GM18517 (cell line): ENCODE results near the gene FGF11.
"Not testable (repeated sequence)": the region's sequence is repeated elsewhere in the genome, so short reads cannot be mapped to it uniquely, and the experiment has no call there.

Experiments used
- ATAC-seq: cut with Tn5 transposase; IDR thresholded peaks from one replicate; pipeline ENCODE4 v1.9.1; 2021; ENCODE audit warnings: mild to moderate bottlenecking, moderate library complexity; ENCODE audit not compliant: unreplicated experiment

Gene FGF11

DNA sequence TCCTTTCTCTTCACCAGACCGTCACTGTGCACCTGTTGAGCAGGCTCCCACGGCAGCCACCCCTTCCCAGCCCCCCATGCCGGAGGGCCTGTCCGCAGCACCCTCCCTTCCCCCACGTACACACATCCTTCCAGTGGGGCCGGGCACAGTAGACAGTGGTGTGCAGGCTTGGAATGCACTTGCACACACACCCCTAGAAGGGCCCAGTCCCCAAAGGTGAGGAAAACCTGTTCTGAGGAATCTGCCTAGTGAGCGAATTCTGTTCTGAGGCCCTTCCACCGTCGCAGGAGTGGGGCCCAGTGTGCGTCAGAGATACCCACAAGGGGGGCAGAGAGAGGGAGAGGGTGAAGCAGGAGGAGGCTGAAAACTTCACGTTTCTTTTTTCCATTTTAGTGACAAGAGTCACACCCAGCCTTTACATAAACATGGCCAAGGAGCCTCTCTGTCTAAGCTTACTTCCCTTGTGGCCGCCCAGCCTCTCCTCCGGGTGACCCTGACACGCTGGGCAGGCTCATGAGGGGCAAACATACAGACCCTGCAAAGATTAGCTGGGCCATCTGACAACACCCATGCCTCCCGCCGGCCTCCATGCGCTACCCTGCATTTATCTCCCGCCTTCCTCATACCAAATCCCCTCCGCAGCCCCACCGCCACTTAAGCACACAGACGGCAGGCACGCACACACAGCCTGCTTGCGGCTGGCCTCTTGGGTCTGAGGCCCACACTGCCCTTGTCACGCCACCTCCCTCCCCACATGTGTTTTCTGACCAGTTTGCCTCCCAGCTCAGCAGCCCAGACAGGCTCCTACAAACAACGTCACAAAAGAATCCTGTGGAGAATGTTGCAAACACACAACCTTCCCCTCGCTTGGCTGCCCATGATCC is 38.3 kb downstream of the FGF11 start:
- no peak for ATAC-seq

GRCh38 chr17:7478276-7479212 is 39.2 kb downstream of the FGF11 start:
- no peak for ATAC-seq

DNA sequence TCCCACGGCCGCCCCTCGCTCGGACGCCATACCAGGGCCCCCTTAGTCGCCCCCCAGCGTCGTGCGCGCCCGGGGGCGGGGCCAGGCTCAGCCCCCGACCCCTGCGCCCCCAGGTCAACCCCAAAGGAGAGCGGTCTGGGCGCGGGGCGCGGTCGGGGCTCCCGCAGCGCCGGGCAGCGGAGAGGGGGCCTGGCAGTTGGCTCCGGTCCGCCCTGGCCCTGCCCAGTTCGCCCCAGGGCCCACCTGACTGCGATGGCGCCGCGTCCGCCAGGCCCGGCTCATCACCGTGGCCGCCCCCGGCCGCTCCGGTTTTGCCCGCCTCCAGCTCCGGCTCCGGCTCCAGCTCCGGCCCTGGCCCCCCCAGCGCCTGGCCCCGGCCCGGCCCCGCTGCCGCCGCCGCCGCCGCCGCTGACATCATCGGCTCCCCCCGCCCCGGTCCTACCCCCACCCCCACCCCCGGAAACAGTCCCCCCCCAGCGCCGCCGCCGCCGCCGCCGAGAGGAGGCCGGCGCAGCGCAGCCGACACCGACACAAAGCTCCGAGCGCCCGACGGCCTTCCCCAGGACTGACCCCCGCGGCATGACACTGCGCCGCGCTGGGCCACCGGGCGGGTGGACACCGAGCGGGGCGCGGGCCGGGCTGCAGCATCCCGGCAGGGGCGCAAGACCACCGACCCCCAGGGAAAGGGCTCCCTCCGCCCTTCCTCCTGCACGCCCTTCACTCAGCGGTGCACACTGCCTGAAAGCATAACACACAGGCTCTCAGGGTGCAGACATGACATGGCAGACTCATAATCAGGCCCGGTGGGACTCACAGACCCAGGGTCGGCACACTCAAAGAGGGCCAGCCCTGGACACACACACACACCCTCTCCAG is 40.1 kb downstream of the FGF11 start, which contains the start of gene ZBTB4:
Gene ZBTB4 (minus strand): TSS at position 419 of the 876 bp plus-strand sequence. CDS start 12,830 bp downstream, outside the sequence.
- no peak for ATAC-seq

- no peak for ATAC-seq
Observed at GRCh38 chr17:7480089-7480384, 40.7 kb downstream of the FGF11 start.

- not testable (repeated sequence) for ATAC-seq
Observed at GRCh38 chr17:7481275-7481674, 42.0 kb downstream of the FGF11 start, which contains the start of gene SLC35G6. Gene SLC35G6 (plus strand): TSS chr17:7481446. CDS start chr17:7481517, 71 bp downstream.

DNA sequence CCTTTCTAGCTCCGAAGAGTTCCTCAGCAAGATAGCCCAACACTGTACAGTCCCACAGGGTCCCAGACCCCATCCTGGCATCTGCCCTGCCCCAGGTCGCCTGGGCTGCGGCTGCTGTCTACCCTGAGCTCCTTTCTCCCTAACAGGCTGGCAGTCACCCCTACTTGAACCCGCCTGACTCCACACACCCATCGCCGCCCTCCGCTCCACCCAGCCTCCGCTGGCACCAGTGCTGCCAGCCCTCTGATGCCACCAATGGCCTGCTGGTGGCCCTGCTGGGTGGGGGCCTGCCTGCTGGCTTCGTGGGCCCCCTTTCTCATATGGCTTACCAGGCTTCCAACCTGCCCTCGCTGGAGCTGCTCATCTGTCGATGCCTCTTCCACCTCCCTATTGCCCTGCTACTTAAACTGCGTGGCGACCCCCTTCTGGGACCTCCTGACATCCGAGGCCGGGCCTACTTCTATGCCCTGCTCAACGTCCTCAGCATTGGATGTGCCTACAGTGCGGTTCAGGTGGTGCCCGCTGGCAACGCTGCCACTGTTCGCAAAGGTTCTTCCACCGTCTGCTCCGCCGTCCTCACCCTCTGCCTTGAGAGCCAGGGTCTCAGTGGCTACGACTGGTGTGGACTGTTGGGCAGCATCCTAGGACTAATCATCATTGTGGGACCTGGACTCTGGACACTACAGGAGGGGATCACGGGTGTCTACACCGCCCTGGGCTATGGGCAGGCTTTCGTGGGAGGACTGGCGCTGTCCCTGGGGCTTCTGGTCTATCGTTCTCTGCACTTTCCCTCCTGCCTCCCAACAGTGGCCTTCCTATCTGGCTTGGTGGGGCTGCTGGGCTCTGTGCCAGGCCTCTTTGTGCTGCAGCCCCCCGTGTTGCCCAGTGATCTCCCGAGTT is 42.8 kb downstream of the FGF11 start:
- ATAC-seq = not testable (repeated sequence)

GRCh38 chr17:7482742-7483088 is 43.4 kb downstream of the FGF11 start:
- ATAC-seq = not testable (repeated sequence)

GRCh38 chr17:7483255-7484066 is 44.1 kb downstream of the FGF11 start:
- ATAC-seq = peak; percentile 35

GRCh38 chr17:7484067-7484918 is 45.0 kb downstream of the FGF11 start, which contains the start of gene POLR2A:
Gene POLR2A (plus strand): TSS chr17:7484366.
- ATAC-seq = peak; percentile 65

DNA sequence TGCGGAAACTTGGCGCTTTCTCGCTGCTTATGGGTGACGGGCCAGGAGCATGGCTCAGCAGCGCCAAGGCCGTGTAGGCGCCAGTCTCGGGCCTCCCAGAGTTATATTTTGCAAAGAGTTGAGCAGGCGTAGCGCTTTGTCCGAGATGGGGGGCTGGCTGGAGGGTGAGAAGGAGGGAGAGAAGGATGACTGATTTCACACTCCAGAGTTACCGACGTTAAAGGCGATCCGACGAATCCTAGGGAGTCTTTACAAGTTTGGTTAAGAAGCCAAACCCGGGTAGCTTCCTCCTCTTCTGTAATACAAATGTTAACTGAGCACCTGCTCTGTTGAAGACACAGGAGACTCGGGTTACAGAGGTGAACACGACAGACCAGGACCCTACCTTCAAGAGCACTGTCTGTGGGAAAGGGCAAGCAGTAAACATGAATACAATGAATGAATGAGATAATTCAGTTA is 45.6 kb downstream of the FGF11 start:
- no peak for ATAC-seq

DNA sequence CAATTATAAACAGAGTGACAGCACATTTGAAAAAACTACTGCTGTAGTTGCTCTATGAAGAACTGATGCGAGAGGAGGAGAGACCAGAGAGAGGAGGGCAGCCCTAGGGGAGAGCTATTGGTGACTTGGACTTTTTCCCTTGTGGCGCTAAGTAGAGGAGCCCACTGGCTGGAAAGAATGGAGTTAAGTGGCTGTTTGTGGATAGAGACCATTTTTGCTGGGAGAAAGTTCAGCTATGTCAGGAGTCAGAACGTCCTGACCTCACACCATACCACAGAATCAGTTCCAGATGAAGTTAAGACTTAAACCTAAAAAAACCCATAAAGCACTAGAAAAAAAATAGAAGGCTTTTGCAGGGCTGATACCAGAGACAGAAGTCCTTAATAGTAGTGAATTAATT is 46.9 kb downstream of the FGF11 start:
- ATAC-seq = no peak

DNA sequence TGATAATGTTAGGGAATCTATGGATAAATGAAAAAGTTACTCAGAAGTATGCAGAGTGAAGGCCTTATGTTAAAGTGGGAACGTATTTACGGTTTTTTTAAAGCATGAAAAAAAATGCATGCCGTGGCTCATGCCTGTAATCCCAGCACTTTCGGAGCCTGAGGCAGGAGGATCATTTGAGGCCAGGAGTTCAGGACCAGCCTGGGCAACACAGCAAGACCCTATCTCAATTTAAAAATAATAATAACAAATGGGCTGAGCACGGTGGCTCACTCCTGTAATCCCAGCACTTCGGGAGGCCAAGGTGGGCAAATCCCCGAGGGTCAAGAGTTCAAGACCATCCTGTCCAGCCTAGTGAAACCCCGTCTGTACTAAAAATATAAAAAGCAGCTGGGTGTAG is 50.8 kb downstream of the FGF11 start:
- ATAC-seq = no peak

- no peak for ATAC-seq
Observed at GRCh38 chr17:7491583-7491982, 52.3 kb downstream of the FGF11 start.

DNA sequence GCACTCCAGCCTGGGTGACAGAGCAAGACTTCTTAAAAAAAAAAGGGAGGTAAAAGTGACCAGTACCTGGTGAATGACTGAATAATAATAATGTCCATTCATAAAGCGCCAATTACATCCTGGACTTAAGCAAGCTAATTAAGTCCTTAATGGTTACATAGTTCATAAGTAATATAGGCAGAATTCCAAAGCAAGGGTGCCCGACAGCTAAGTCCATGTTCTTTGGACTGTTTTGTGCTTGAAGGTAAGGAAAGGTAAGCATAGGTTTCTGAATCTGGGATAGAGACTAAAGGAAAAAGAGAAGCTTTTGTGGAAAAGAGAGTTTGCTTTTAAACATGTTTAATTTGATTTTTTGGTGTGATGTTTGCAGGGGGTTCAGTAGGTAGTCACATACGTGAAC is 54.6 kb downstream of the FGF11 start:
- no peak for ATAC-seq
